PFSK-1 (cell line): Measurements from ENCODE around the gene AIG1.

Experiments
- POLR2AphosphoS5 ChIP-seq: IDR thresholded peaks from 2 replicates; pipeline ENCODE4 v1.6.1; 2012; ENCODE audit warnings: low read depth, mild to moderate bottlenecking, control low read depth, low read length, moderate library complexity
- REST ChIP-seq, 2 experiments: IDR thresholded peaks; 2 replicates each; pipeline versions ENCODE4 v1.6.1 to v1.8.0; 2011 to 2012; ENCODE audit warnings: low read depth in 2 of 2, low read length in 2 of 2, control low read depth in 1 of 2, inconsistent platforms in 1 of 2, mild to moderate bottlenecking in 1 of 2, moderate library complexity in 1 of 2; ENCODE audit not compliant: insufficient read depth in 1 of 2
- SIN3A ChIP-seq: IDR thresholded peaks from 2 replicates; pipeline ENCODE4 v1.6.1; 2012; ENCODE audit warnings: mild to moderate bottlenecking, low read length, moderate library complexity, borderline replicate concordance; ENCODE audit not compliant: insufficient read depth
- TAF1 ChIP-seq: IDR thresholded peaks from 2 replicates; pipeline ENCODE4 v1.6.1; 2012; ENCODE audit warnings: low read length, control low read depth, borderline replicate concordance; ENCODE audit not compliant: insufficient read depth

GRCh38 chr6:143103916-143104315 lies 43.2 kb downstream of the AIG1 start:
- TF ChIP-seq SIN3A (no peak), TAF1 (no peak), REST (IDR thresholded peaks at IDR 0.05; ENCODE audit: insufficient read depth in 1 of 2, low read depth in 2 of 2, low read length in 2 of 2) (no peak), POLR2AphosphoS5 (no peak)
